ENCODE measurements around the gene UCHL3. TPM values are rescaled to one million over a fixed set of nuclear protein-coding genes. Genes with fewer than 3 reads are reported as not detected.

UCHL3 gene
- total and polyA plus RNA-seq, 8 donors = 20.5 to 27.1 (median 22.7) TPM

DNA sequence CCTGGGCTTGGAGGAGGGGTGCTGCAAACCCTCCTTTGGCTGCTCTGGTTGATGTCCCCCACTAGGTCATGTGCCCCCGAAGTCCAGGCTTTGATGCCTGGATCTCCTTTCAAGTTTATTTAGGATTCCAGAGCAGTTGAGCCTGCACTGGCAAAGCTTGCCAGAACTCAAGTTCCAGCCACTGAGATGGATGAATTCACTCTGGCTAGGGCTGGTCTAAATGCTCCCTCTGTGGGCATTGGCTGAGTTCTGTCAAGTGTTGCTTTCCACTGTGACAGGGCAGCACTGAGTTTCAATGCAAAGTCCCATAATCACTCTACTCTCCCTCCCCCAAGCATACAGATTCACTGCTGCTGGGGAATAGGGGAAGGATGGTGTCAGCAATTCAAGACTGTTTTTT, 68.7 kb downstream of the UCHL3 start:
- H3K36me3 ChIP-seq = no peaks in the 10 kb centered on the region
- ATAC-seq = no peak

GRCh38 chr13:75620020-75620419, 70.4 kb downstream of the UCHL3 start:
- H3K9me3 ChIP-seq = no peaks in the 10 kb centered on the region
- DNase-seq = no peak
- H3K4me3 ChIP-seq = no peak overlapping the region
- no peaks in the 10 kb centered on the region for H3K27me3 ChIP-seq
- TF ChIP-seq CTCF (IDR thresholded peaks at IDR 0.05) = no peak
- no peaks in the 10 kb centered on the region for H3K4me1 ChIP-seq
- intact Hi-C loops (cut with DNase I) = no loop called here
- H3K27ac ChIP-seq = no peak overlapping the region
- H3K36me3 ChIP-seq = no peaks in the 10 kb centered on the region
- ATAC-seq = no peak

More for the DNA sequence above, 68.7 kb downstream of the UCHL3 start:
- intact Hi-C loops (cut with DNase I) = no loop called here
- no peak overlapping the region for H3K4me3 ChIP-seq
- TF ChIP-seq CTCF (IDR thresholded peaks at IDR 0.05) = no peak
- H3K27ac ChIP-seq = no peak overlapping the region
- H3K9me3 ChIP-seq = no peaks in the 10 kb centered on the region
- no peaks in the 10 kb centered on the region for H3K4me1 ChIP-seq
- H3K27me3 ChIP-seq = no peaks in the 10 kb centered on the region
- DNase-seq = no peak

DNA sequence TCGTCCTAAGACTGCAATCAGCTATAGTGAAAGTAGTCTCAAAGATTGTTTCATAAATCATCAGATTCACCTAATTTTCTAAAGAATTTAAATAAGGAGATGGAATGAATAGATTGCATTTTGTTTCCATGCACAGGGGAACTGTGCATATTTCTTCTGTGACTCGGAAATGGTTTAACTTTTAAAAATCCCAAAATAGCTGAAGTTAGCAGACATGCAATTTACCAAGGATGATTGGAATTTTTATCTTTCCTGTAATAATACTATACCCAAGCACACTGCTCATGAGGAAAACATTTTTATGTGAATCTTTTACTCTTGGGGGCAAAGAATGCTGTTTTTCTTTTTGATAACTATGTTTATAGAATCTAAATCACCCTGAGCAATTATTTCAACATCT, 71.6 kb downstream of the UCHL3 start:
- ATAC-seq (no peak), DNase-seq (no peak)
- Histone ChIP-seq H3K4me1 (no peaks in the 10 kb centered on the region), H3K27ac (no peak overlapping the region), H3K27me3 (no peaks in the 10 kb centered on the region), H3K9me3 (no peaks in the 10 kb centered on the region), H3K4me3 (no peak overlapping the region), H3K36me3 (peaks cover 0 to 5% of the 10 kb centered on the region in 2 donors)
- intact Hi-C loops (cut with DNase I) = no loop called here
- TF ChIP-seq CTCF (IDR thresholded peaks at IDR 0.05) = no peak

DNA sequence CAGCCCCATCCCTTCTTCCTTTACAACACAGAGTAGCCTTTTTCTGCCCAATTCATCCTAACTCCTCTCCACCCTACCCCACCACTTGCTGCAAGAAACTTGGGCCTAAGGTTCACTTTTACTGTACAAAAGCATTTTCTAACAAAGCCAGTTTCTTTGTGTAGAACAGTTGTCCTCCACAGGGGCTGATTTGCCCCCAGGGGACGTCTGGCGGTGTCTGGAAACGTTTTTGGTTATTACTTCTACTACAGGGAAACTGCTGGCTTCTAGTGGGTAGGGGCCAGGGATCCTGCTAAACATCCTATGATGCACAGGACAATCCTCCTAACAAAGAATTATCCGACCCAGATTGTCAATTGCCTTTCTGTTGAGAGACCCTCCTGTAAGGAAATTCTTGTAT, 79.2 kb downstream of the UCHL3 start:
- no peak overlapping the region for H3K4me3 ChIP-seq
- no peak overlapping the region for H3K27ac ChIP-seq
- H3K27me3 ChIP-seq = no peaks in the 10 kb centered on the region
- intact Hi-C loops (cut with DNase I) = no loop called here
- ATAC-seq = no peak
- TF ChIP-seq CTCF (IDR thresholded peaks at IDR 0.05) = no peak
- peaks cover 0 to 5% of the 10 kb centered on the region in 2 donors for H3K36me3 ChIP-seq
- no peaks in the 10 kb centered on the region for H3K9me3 ChIP-seq
- DNase-seq = no peak
- H3K4me1 ChIP-seq = no peaks in the 10 kb centered on the region

DNA sequence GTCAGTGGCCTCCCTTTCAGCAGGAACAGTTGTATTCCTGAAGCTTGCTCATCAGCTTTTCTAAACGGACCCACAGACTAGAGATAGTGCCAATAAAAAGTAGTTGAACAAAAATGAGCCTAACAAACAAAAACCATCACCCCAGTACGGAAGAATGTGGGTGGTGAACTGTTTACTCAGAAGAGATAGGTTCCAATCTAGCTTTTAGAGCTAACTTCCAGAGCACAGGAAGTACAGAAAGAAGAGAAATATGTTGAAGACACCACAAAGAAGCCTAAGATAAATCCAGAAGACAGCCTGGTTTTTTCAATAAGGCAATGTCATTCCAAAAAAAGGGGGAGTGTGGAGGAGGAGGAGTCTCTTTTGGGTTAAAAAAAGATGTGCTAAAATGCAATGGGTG, 83.7 kb downstream of the UCHL3 start:
- no peak for DNase-seq
- intact Hi-C loops (cut with DNase I) = no loop called here
- Histone ChIP-seq H3K27me3 (peaks cover 0 to 34% of the 10 kb centered on the region in 2 donors), H3K27ac (peak overlapping the region in 1 of 2 donors; percentile 7), H3K9me3 (no peaks in the 10 kb centered on the region), H3K36me3 (no peaks in the 10 kb centered on the region), H3K4me1 (peaks cover 8 to 22% of the 10 kb centered on the region in 2 donors), H3K4me3 (no peak overlapping the region)
- no peak for ATAC-seq
- no peak for TF ChIP-seq CTCF (IDR thresholded peaks at IDR 0.05)
